ENCODE data around the gene DMD.

GRCh38 chrX:32451954-32452695 lies 759.2 kb downstream of the DMD start:
- no peak for TF ChIP-seq TAF1 (IDR thresholded peaks at IDR 0.05; ENCODE audit: borderline replicate concordance, insufficient read depth, low read length)
- TF ChIP-seq REST (IDR thresholded peaks at IDR 0.05; ENCODE audit: insufficient read depth in 1 of 2, low read depth in 2 of 2, low read length in 2 of 2) = no peak
- no peak for TF ChIP-seq POLR2AphosphoS5 (IDR thresholded peaks at IDR 0.05; ENCODE audit: low read depth, low read length)
- no peak for TF ChIP-seq SIN3A (IDR thresholded peaks at IDR 0.05; ENCODE audit: borderline replicate concordance, insufficient read depth, low read length)
- TF ChIP-seq FOXP2 (optimal IDR thresholded peaks at IDR 0.05; ENCODE audit: borderline replicate concordance, extremely low read depth, extremely low read length, insufficient read depth) = no peak
